GM08714 (cell line): ENCODE measurements around the gene ITGB3.

Source experiments
- H3K4me3 ChIP-seq: fragments of 200-500 bp; sonication (Bioruptor generic); 2 replicates; pipeline ENCODE4 v1.5.1; 2014; ENCODE audit warnings: mild to moderate bottlenecking, low read length, inconsistent platforms
- ZNF274 ChIP-seq: IDR thresholded peaks from 2 replicates; pipeline ENCODE4 v1.6.1; 2012; ENCODE audit warnings: mild to moderate bottlenecking, low read depth, low read length

The ITGB3 gene

GRCh38 chr17:47330548-47330947 lies 76.9 kb downstream of the ITGB3 start:
- H3K4me3 ChIP-seq, result no peak overlapping the region
- no peak for TF ChIP-seq ZNF274

GRCh38 chr17:47332287-47332686 lies 78.7 kb downstream of the ITGB3 start:
- no peak overlapping the region for H3K4me3 ChIP-seq
- no peak for TF ChIP-seq ZNF274

GRCh38 chr17:47335101-47335936 lies 81.7 kb downstream of the ITGB3 start:
- H3K4me3 ChIP-seq, result no peak overlapping the region
- no peak for TF ChIP-seq ZNF274

GRCh38 chr17:47338026-47338425 lies 84.4 kb downstream of the ITGB3 start:
- H3K4me3 ChIP-seq, result no peak overlapping the region
- no peak for TF ChIP-seq ZNF274

- TF ChIP-seq ZNF274, result no peak
- no peak overlapping the region for H3K4me3 ChIP-seq
These were observed 99.2 kb downstream of the ITGB3 start for GRCh38 chr17:47352848-47353247.

GRCh38 chr17:47358652-47359051 lies 105.0 kb downstream of the ITGB3 start:
- H3K4me3 ChIP-seq, result no peak overlapping the region
- TF ChIP-seq ZNF274, result no peak
